Transverse colon (tissue), 3 donors: ENCODE results near the gene BPIFB2.

Source experiments
- EP300 ChIP-seq: sonication (generic); formaldehyde crosslinking; IDR thresholded peaks from one replicate; pipeline ENCODE4 v1.6.1; 2017; ENCODE audit warnings: antibody characterized with exemption, low read depth
- TF ChIP-seq, protein P1 (sequence below), 5 experiments: fragments of 200-600 bp in 3 of 5; fragments of 450-650 bp in 2 of 5; sonication (generic) in 3 of 5; IDR thresholded peaks; 1 replicate in 2 of 5; 2 replicates in 3 of 5; pipeline ENCODE4 v1.5.1; 2016 to 2017; ENCODE audit warnings: antibody characterized with exemption in 5 of 5, inconsistent platforms in 3 of 5, mild to moderate bottlenecking in 2 of 5, moderate library complexity in 1 of 5

DNA sequence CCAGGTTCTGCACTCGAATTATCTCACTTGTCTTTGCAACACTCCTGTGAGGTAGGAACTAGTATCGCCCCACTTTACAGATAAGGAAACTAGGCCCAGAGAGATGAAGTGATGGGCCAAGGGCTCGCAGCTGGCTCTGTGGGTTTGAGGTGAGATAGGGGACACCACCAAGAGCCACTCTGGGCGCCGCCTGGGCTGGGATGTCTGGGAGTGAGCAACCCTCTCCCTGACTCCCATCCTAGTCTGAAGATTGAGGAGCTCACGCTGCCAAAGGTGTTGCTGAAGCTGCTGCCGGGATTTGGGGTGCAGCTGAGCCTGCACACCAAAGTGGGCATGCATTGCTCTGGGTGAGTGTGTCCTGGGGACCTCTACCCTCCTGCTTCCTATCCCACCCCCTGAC, 51.6 kb downstream of the BPIFB2 start:
- TF ChIP-seq, protein P1, sequence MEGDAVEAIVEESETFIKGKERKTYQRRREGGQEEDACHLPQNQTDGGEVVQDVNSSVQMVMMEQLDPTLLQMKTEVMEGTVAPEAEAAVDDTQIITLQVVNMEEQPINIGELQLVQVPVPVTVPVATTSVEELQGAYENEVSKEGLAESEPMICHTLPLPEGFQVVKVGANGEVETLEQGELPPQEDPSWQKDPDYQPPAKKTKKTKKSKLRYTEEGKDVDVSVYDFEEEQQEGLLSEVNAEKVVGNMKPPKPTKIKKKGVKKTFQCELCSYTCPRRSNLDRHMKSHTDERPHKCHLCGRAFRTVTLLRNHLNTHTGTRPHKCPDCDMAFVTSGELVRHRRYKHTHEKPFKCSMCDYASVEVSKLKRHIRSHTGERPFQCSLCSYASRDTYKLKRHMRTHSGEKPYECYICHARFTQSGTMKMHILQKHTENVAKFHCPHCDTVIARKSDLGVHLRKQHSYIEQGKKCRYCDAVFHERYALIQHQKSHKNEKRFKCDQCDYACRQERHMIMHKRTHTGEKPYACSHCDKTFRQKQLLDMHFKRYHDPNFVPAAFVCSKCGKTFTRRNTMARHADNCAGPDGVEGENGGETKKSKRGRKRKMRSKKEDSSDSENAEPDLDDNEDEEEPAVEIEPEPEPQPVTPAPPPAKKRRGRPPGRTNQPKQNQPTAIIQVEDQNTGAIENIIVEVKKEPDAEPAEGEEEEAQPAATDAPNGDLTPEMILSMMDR (IDR thresholded peaks at IDR 0.05) = no peak
- no peak for TF ChIP-seq EP300
